ENCODE measurements around the gene RHOBTB1.

RHOBTB1 gene

DNA sequence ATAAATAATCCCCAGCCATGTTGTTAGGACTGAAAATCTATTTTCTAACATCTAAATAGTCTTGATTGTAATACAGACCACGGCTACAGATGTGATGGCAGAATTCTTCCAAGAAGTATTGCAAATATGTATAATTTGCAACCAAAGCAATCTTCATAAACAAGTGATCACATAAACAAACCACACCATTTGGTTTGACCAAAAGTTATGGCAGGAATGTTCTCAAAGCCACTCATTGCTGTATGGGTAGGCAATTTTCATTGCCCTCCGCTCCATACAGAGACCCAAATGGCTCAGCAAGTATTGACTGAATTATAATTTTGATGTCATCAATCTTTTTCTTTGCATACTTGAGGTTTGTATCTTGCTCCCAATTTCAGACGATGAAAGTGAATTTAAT is 19.0 kb upstream of the RHOBTB1 start:
- no peaks in the 10 kb centered on the region for H3K9me2 ChIP-seq (replicated peaks; ENCODE audit: low read depth, low read length)
- peaks cover 4% of the 10 kb centered on the region for H3K4me1 ChIP-seq (ENCODE audit: insufficient read depth, low read length, poor library complexity, severe bottlenecking)
- no peaks in the 10 kb centered on the region for H3F3A ChIP-seq (ENCODE audit: low read depth)
- no peak for TF ChIP-seq EZH2phosphoT487 (IDR thresholded peaks at IDR 0.05; ENCODE audit: borderline replicate concordance)
- TF ChIP-seq CTCF (conservative IDR thresholded peaks at IDR 0.05; ENCODE audit: low read length): no peak
- H3K9me3 ChIP-seq (ENCODE audit: insufficient read depth, low read depth, low read length): no peaks in the 10 kb centered on the region
- H3K9ac ChIP-seq (ENCODE audit: low read depth, low read length, poor library complexity, severe bottlenecking): no peak overlapping the region
- H3K79me2 ChIP-seq (ENCODE audit: insufficient read depth, low read length): no peaks in the 10 kb centered on the region
- H3K36me3 ChIP-seq (ENCODE audit: insufficient read depth, low read length): no peaks in the 10 kb centered on the region
- no peak overlapping the region for H3K4me3 ChIP-seq (ENCODE audit: low read length, poor library complexity, severe bottlenecking)
- no peaks in the 10 kb centered on the region for H3K27me3 ChIP-seq (ENCODE audit: insufficient read depth, low read length, poor library complexity, severe bottlenecking)
- H4K20me1 ChIP-seq (ENCODE audit: insufficient read depth, low read length, poor library complexity, severe bottlenecking): no peaks in the 10 kb centered on the region
- no peak overlapping the region for H2AFZ ChIP-seq (ENCODE audit: low read length)
- H3K4me2 ChIP-seq (ENCODE audit: low read depth, low read length, poor library complexity, severe bottlenecking): no peak overlapping the region

DNA sequence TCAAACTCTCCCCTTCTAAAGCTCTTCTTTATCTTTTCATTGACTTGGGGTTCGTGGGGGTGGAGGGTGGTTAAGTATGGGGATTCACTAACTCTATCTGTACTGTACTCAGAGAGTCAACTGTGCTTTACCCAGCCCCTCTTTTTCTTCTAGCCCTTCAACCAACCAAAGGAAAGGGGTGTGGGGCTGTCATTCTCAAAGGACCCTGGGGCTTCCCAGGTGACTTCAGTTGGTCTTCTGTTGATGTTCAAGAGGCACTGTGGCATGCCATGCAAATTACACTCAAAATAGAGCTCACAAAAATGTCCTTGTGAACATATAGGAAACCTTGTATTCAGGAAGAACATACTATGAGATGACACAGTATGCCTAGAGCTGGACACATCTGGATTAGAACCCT is 16.9 kb upstream of the RHOBTB1 start:
- no peak overlapping the region for H3K4me2 ChIP-seq (ENCODE audit: low read depth, low read length, poor library complexity, severe bottlenecking)
- H3K9me3 ChIP-seq (ENCODE audit: insufficient read depth, low read depth, low read length): no peaks in the 10 kb centered on the region
- H3K9ac ChIP-seq (ENCODE audit: low read depth, low read length, poor library complexity, severe bottlenecking): no peak overlapping the region
- H3K4me1 ChIP-seq (ENCODE audit: insufficient read depth, low read length, poor library complexity, severe bottlenecking): no peaks in the 10 kb centered on the region
- H3F3A ChIP-seq (ENCODE audit: low read depth): no peaks in the 10 kb centered on the region
- no peak overlapping the region for H3K4me3 ChIP-seq (ENCODE audit: low read length, poor library complexity, severe bottlenecking)
- H4K20me1 ChIP-seq (ENCODE audit: insufficient read depth, low read length, poor library complexity, severe bottlenecking): no peaks in the 10 kb centered on the region
- no peak for TF ChIP-seq CTCF (conservative IDR thresholded peaks at IDR 0.05; ENCODE audit: low read length)
- TF ChIP-seq EZH2phosphoT487 (IDR thresholded peaks at IDR 0.05; ENCODE audit: borderline replicate concordance): no peak
- no peak overlapping the region for H2AFZ ChIP-seq (ENCODE audit: low read length)
- no peaks in the 10 kb centered on the region for H3K9me2 ChIP-seq (replicated peaks; ENCODE audit: low read depth, low read length)
- no peaks in the 10 kb centered on the region for H3K79me2 ChIP-seq (ENCODE audit: insufficient read depth, low read length)
- H3K27me3 ChIP-seq (ENCODE audit: insufficient read depth, low read length, poor library complexity, severe bottlenecking): no peaks in the 10 kb centered on the region
- H3K36me3 ChIP-seq (ENCODE audit: insufficient read depth, low read length): no peaks in the 10 kb centered on the region

GRCh38 chr10:60960031-60960430 is 16.0 kb upstream of the RHOBTB1 start:
- Histone ChIP-seq H3K4me3 (ENCODE audit: low read length, poor library complexity, severe bottlenecking) (no peak overlapping the region), H3K9ac (ENCODE audit: low read depth, low read length, poor library complexity, severe bottlenecking) (no peak overlapping the region), H3K9me3 (ENCODE audit: insufficient read depth, low read depth, low read length) (no peaks in the 10 kb centered on the region), H2AFZ (ENCODE audit: low read length) (no peak overlapping the region), H3K4me1 (ENCODE audit: insufficient read depth, low read length, poor library complexity, severe bottlenecking) (no peaks in the 10 kb centered on the region), H3F3A (ENCODE audit: low read depth) (no peaks in the 10 kb centered on the region), H3K36me3 (ENCODE audit: insufficient read depth, low read length) (no peaks in the 10 kb centered on the region), H3K9me2 (replicated peaks; ENCODE audit: low read depth, low read length) (no peaks in the 10 kb centered on the region), H3K27me3 (ENCODE audit: insufficient read depth, low read length, poor library complexity, severe bottlenecking) (no peaks in the 10 kb centered on the region), H3K79me2 (ENCODE audit: insufficient read depth, low read length) (no peaks in the 10 kb centered on the region), H3K4me2 (ENCODE audit: low read depth, low read length, poor library complexity, severe bottlenecking) (no peak overlapping the region), H4K20me1 (ENCODE audit: insufficient read depth, low read length, poor library complexity, severe bottlenecking) (no peaks in the 10 kb centered on the region)
- TF ChIP-seq CTCF (conservative IDR thresholded peaks at IDR 0.05; ENCODE audit: low read length) (no peak), EZH2phosphoT487 (IDR thresholded peaks at IDR 0.05; ENCODE audit: borderline replicate concordance) (no peak)

All from Loucy (cell line).